HepG2 (cell line): ENCODE data around the gene HDAC8.

Source experiments
- CTCF ChIP-seq: sonication (generic); formaldehyde crosslinking; IDR thresholded peaks from 2 replicates; pipeline ENCODE4 v1.5.0; 2020; ENCODE audit warnings: mild to moderate bottlenecking, missing genetic modification reagents, moderate library complexity
- GATA4 ChIP-seq: sonication (generic); IDR thresholded peaks from 2 replicates; pipeline ENCODE4 v1.6.1; 2016; ENCODE audit warnings: antibody characterized with exemption, low read depth, borderline replicate concordance
- MEIS1 ChIP-seq: sonication (generic); formaldehyde crosslinking; IDR thresholded peaks from 2 replicates; pipeline ENCODE4 v1.9.0; 2021; ENCODE audit warnings: mild to moderate bottlenecking, missing genetic modification reagents, moderate library complexity, borderline replicate concordance
- RBAK ChIP-seq: sonication (generic); formaldehyde crosslinking; IDR thresholded peaks from 2 replicates; pipeline ENCODE4 v1.5.1; 2020; ENCODE audit warnings: mild to moderate bottlenecking, missing genetic modification reagents
- SMYD3 ChIP-seq: sonication (generic); formaldehyde crosslinking; IDR thresholded peaks from 2 replicates; pipeline ENCODE4 v1.8.1; 2023; ENCODE audit warnings: mild to moderate bottlenecking, missing genetic modification reagents
- TEF ChIP-seq: sonication (generic); formaldehyde crosslinking; IDR thresholded peaks from 2 replicates; pipeline ENCODE4 v1.5.0; 2020; ENCODE audit warnings: missing genetic modification reagents
- YY1 ChIP-seq: IDR thresholded peaks from 2 replicates; pipeline ENCODE4 v1.6.1; 2011; ENCODE audit warnings: low read length, low read depth, moderate library complexity, mild to moderate bottlenecking; ENCODE audit not compliant: insufficient read depth, insufficient replicate concordance
- ZFP36L1 ChIP-seq: sonication (generic); formaldehyde crosslinking; IDR thresholded peaks from 2 replicates; pipeline ENCODE4 v1.8.0; 2022; ENCODE audit warnings: mild to moderate bottlenecking, missing genetic modification reagents, moderate library complexity
- ZNF557 ChIP-seq: sonication (generic); formaldehyde crosslinking; IDR thresholded peaks from 2 replicates; pipeline ENCODE4 v1.4.0; 2020; ENCODE audit warnings: missing genetic modification reagents
- ZNF580 ChIP-seq: IDR thresholded peaks from 2 replicates; pipeline ENCODE4 v1.6.1; 2016; ENCODE audit warnings: low read depth, borderline replicate concordance

- TF ChIP-seq ZNF580 (CRISPR knock-in tag), result no peak
- TF ChIP-seq RBAK (CRISPR knock-in tag), result no peak
- TF ChIP-seq ZNF557 (CRISPR knock-in tag), result no peak
- TF ChIP-seq YY1, result no peak
- no peak for TF ChIP-seq SMYD3
- TF ChIP-seq ZFP36L1 (CRISPR knock-in tag), result no peak
- no peak for TF ChIP-seq TEF (CRISPR knock-in tag)
- TF ChIP-seq GATA4, result no peak
- TF ChIP-seq MEIS1, result no peak
- no peak for TF ChIP-seq CTCF (CRISPR knock-in tag)
Observed at GRCh38 chrX:72316408-72317110, 256.1 kb downstream of the HDAC8 start.
